Liver (tissue), 9 donors: ENCODE measurements around the gene NHERF2. TPM values are rescaled to one million over a fixed set of nuclear protein-coding genes. Genes with fewer than 3 reads are reported as not detected.
A peak's percentile ranks its signal among the peaks of the same experiment; 100 is the strongest.

ENCODE experiments used
- DNase-seq: peaks from one replicate; pipeline ENCODE4 v3.0.0-alpha.2; 2017; ENCODE audit warnings: low spot score
- H3K27ac ChIP-seq, 2 donors: one replicate each; pipeline ENCODE4 v1.7.0; 2013; ENCODE audit warnings: inconsistent platforms in 2 of 2, low read length in 2 of 2, control low read depth in 1 of 2, low read depth in 1 of 2, mild to moderate bottlenecking in 1 of 2
- H3K27me3 ChIP-seq, 4 donors: one replicate each; pipeline versions ENCODE4 v1.6.1 to v1.7.0; 2013; ENCODE audit warnings: low read length in 3 of 4, inconsistent platforms in 1 of 4, mild to moderate bottlenecking in 1 of 4, moderate library complexity in 1 of 4; ENCODE audit not compliant: control insufficient read depth in 4 of 4, insufficient read depth in 4 of 4
- H3K36me3 ChIP-seq, 4 donors: one replicate each; pipeline versions ENCODE4 v1.6.1 to v1.7.0; 2013; ENCODE audit warnings: low read length in 3 of 4, mild to moderate bottlenecking in 3 of 4, low read depth in 1 of 4, moderate library complexity in 1 of 4; ENCODE audit not compliant: control insufficient read depth in 4 of 4, insufficient read depth in 3 of 4
- H3K4me1 ChIP-seq, 4 donors: one replicate each; pipeline versions ENCODE4 v1.6.1 to v1.7.0; 2013; ENCODE audit warnings: low read length in 3 of 4, mild to moderate bottlenecking in 3 of 4, moderate library complexity in 1 of 4; ENCODE audit not compliant: control insufficient read depth in 4 of 4, insufficient read depth in 4 of 4
- H3K4me3 ChIP-seq, 3 donors: one replicate each; pipeline versions ENCODE4 v1.6.1 to v1.7.0; 2013; ENCODE audit warnings: low read length in 3 of 3, control low read depth in 1 of 3, low read depth in 1 of 3, mild to moderate bottlenecking in 1 of 3
- H3K9ac ChIP-seq, 2 donors: one replicate each; pipeline ENCODE4 v1.7.0; 2013; ENCODE audit warnings: low read length in 2 of 2, mild to moderate bottlenecking in 2 of 2, moderate library complexity in 2 of 2, control low read depth in 1 of 2, low read depth in 1 of 2
- H3K9me3 ChIP-seq, 4 donors: one replicate each; pipeline versions ENCODE4 v1.6.1 to v1.7.0; 2013; ENCODE audit warnings: low read length in 3 of 4; ENCODE audit not compliant: control insufficient read depth in 4 of 4
- ATF3 ChIP-seq: IDR thresholded peaks from 2 replicates; pipeline ENCODE4 v1.6.1; 2016; ENCODE audit warnings: antibody characterized with exemption
- CTCF ChIP-seq: fragments of 150-350 bp; IDR thresholded peaks from 2 replicates; pipeline ENCODE4 v1.5.1; 2017; ENCODE audit warnings: improper control_type of control experiment, low read depth, low read length; ENCODE audit not compliant: missing input control
- EGR1 ChIP-seq, 2 donors: IDR thresholded peaks; 2 replicates each; pipeline ENCODE4 v1.6.1; 2016 to 2018; ENCODE audit warnings: antibody characterized with exemption in 2 of 2, low read depth in 2 of 2
- FOXA1 ChIP-seq: IDR thresholded peaks from 2 replicates; pipeline ENCODE4 v1.6.1; 2016; ENCODE audit warnings: antibody characterized with exemption
- FOXA2 ChIP-seq: IDR thresholded peaks from 2 replicates; pipeline ENCODE4 v1.6.1; 2016; ENCODE audit warnings: antibody characterized with exemption
- GABPA ChIP-seq, 2 donors: IDR thresholded peaks in 1 of 2; conservative IDR thresholded peaks in 1 of 2; 2 replicates each; pipeline ENCODE4 v1.6.1; 2016; ENCODE audit warnings: antibody characterized with exemption in 2 of 2, mild to moderate bottlenecking in 1 of 2, moderate library complexity in 1 of 2
- HNF4G ChIP-seq: IDR thresholded peaks from 2 replicates; pipeline ENCODE4 v1.6.1; 2016; ENCODE audit warnings: antibody characterized with exemption
- JUND ChIP-seq, 2 donors: IDR thresholded peaks; 2 replicates each; pipeline ENCODE4 v1.6.1; 2016; ENCODE audit warnings: antibody characterized with exemption in 2 of 2
- MAX ChIP-seq: IDR thresholded peaks from 2 replicates; pipeline ENCODE4 v1.6.1; 2016; ENCODE audit warnings: antibody characterized with exemption
- RAD21 ChIP-seq, 2 donors: IDR thresholded peaks; 2 replicates each; pipeline ENCODE4 v1.6.1; 2016; ENCODE audit warnings: antibody characterized with exemption in 2 of 2, mild to moderate bottlenecking in 2 of 2
- REST ChIP-seq: IDR thresholded peaks from 2 replicates; pipeline ENCODE4 v1.6.1; 2016; ENCODE audit warnings: antibody characterized with exemption, mild to moderate bottlenecking
- RXRA ChIP-seq, 2 donors: IDR thresholded peaks; 2 replicates each; pipeline ENCODE4 v1.6.1; 2017 to 2018; ENCODE audit warnings: antibody characterized with exemption in 2 of 2, mild to moderate bottlenecking in 1 of 2
- SP1 ChIP-seq: IDR thresholded peaks from 2 replicates; pipeline ENCODE4 v1.6.1; 2018; ENCODE audit warnings: antibody characterized with exemption, mild to moderate bottlenecking
- TAF1 ChIP-seq: conservative IDR thresholded peaks from 2 replicates; pipeline ENCODE4 v1.6.1; 2016; ENCODE audit warnings: antibody characterized with exemption, mild to moderate bottlenecking
- YY1 ChIP-seq: IDR thresholded peaks from 2 replicates; pipeline ENCODE4 v1.6.1; 2016; ENCODE audit warnings: antibody characterized with exemption, mild to moderate bottlenecking
- ZBTB33 ChIP-seq: IDR thresholded peaks from 2 replicates; pipeline ENCODE4 v1.6.1; 2016; ENCODE audit warnings: antibody characterized with exemption
- WGBS: extraction: QIAGEN DNeasy Blood & Tissue Kit; methylation state at CpG from one replicate; pipeline ENCODE4 v1.1.7; 2013; 5-methylcytosine and 5-hydroxymethylcytosine counted together
- polyA plus RNA-seq, 2 donors: library from polyadenylated mRNA; stranded (reverse) in 1 of 2; unstranded in 1 of 2; fragments of 200-250 nt in 1 of 2; fragments of >200 nt in 1 of 2; fragmentation: Nextera tagmentation in 1 of 2; extraction: Ambion mirVana in 1 of 2; gene quantifications; one replicate each; pipeline versions ENCODE4 v1.2.1 to v1.2.3, GENCODE V29; 2013 to 2015
- total RNA-seq, 2 donors: library from RNA; depleted of rRNA; stranded (reverse); fragments of >200 nt; gene quantifications; one replicate each; pipeline ENCODE4 v1.2.3, GENCODE V29; 2014
- donor health status: healthy.
- donor health status: healthy.
- donor health status: healthy.
- donor health status: healthy.
- donor health status: healthy.

The NHERF2 gene
- total and polyA plus RNA-seq, 4 donors, result 36.6 to 205 (median 74.1) TPM

GRCh38 chr16:2053897-2054296 is 27.2 kb downstream of the NHERF2 start:
- no peak overlapping the region for H3K27ac ChIP-seq

GRCh38 chr16:2054543-2055245 is 28.0 kb downstream of the NHERF2 start:
- 78% methylated on average over 29 of the region's 29 CpGs for WGBS

More at GRCh38 chr16:2053897-2054296, 27.2 kb downstream of the NHERF2 start:
- no peak overlapping the region for H3K9ac ChIP-seq
- H3K4me1 ChIP-seq, result peaks cover 0 to 10% (median 6%) of the 10 kb centered on the region in 4 donors
- H3K4me3 ChIP-seq, result no peak overlapping the region
- DNase-seq, result no peak
- H3K36me3 ChIP-seq, result peaks cover 6 to 48% (median 17%) of the 10 kb centered on the region in 4 donors
- TF ChIP-seq RAD21 (IDR thresholded peaks at IDR 0.05) (no peak), GABPA (IDR thresholded peaks at IDR 0.05 in 1 of 2, conservative IDR thresholded peaks at IDR 0.05 in 1 of 2) (no peak), HNF4G (no peak), SP1 (no peak), FOXA2 (no peak), TAF1 (no peak), RXRA (IDR thresholded peaks at IDR 0.05) (no peak)
- no peaks in the 10 kb centered on the region for H3K9me3 ChIP-seq
- 95% methylated on average over 17 of the region's 17 CpGs for WGBS
- H3K27me3 ChIP-seq, result no peaks in the 10 kb centered on the region

GRCh38 chr16:2056077-2056476 is 29.4 kb downstream of the NHERF2 start:
- peaks cover 5 to 60% (median 20%) of the 10 kb centered on the region in 4 donors for H3K36me3 ChIP-seq
- no peak overlapping the region for H3K4me3 ChIP-seq
- H3K4me1 ChIP-seq, result peaks cover 0 to 4% (median 3%) of the 10 kb centered on the region in 4 donors
- no peak overlapping the region for H3K27ac ChIP-seq
- no peak overlapping the region for H3K9ac ChIP-seq
- H3K9me3 ChIP-seq, result no peaks in the 10 kb centered on the region
- no peaks in the 10 kb centered on the region for H3K27me3 ChIP-seq
- WGBS, result 52% methylated on average over 15 of the region's 15 CpGs
- DNase-seq, result no peak
- TF ChIP-seq RXRA (IDR thresholded peaks at IDR 0.05) (peak in 1 of 2 donors; percentile 60), RAD21 (IDR thresholded peaks at IDR 0.05) (peak; percentile 72 to 90), EGR1 (IDR thresholded peaks at IDR 0.05; ENCODE audit: low read depth in 2 of 2) (no peak), FOXA2 (no peak), MAX (no peak), ZBTB33 (no peak), FOXA1 (no peak), ATF3 (no peak), REST (no peak), YY1 (no peak), HNF4G (no peak), GABPA (IDR thresholded peaks at IDR 0.05 in 1 of 2, conservative IDR thresholded peaks at IDR 0.05 in 1 of 2) (no peak), TAF1 (no peak)

More at GRCh38 chr16:2054543-2055245, 28.0 kb downstream of the NHERF2 start:
- TF ChIP-seq CTCF (no peak), RXRA (IDR thresholded peaks at IDR 0.05) (no peak), RAD21 (IDR thresholded peaks at IDR 0.05) (no peak), SP1 (no peak), EGR1 (IDR thresholded peaks at IDR 0.05; ENCODE audit: low read depth in 2 of 2) (no peak), FOXA1 (no peak), JUND (IDR thresholded peaks at IDR 0.05) (no peak)
- DNase-seq, result no peak
- Histone ChIP-seq H3K4me1 (peaks cover 0 to 4% (median 3%) of the 10 kb centered on the region in 4 donors), H3K4me3 (no peak overlapping the region), H3K36me3 (peaks cover 6 to 48% (median 17%) of the 10 kb centered on the region in 4 donors), H3K9ac (no peak overlapping the region), H3K27ac (no peak overlapping the region), H3K9me3 (no peaks in the 10 kb centered on the region), H3K27me3 (no peaks in the 10 kb centered on the region)
